ENCODE measurements around the gene STARD13. TPM values are rescaled to one million over a fixed set of nuclear protein-coding genes. Genes with fewer than 3 reads are reported as not detected.
A peak's percentile ranks its signal among the peaks of the same experiment; 100 is the strongest.

The STARD13 gene
- total RNA-seq, 1 experiment from 2014 or later = 2.1 TPM

- Histone ChIP-seq H3K9me3 (ENCODE audit: control insufficient read depth, low read depth, low read length) (no peaks in the 10 kb centered on the region), H2BK15ac (ENCODE audit: low read depth, low read length) (no peak overlapping the region), H3K18ac (ENCODE audit: insufficient read length, low read depth, low read length) (no peak overlapping the region), H2BK20ac (ENCODE audit: low read depth, low read length, poor library complexity, severe bottlenecking) (no peak overlapping the region), H3K4ac (ENCODE audit: low read depth, low read length) (no peak overlapping the region), H3K79me2 (ENCODE audit: insufficient read depth, low read length) (no peaks in the 10 kb centered on the region), H4K5ac (ENCODE audit: insufficient read length, low read depth, low read length) (no peak overlapping the region), H2BK120ac (ENCODE audit: low read depth, low read length, poor library complexity, severe bottlenecking) (no peak overlapping the region), H3K9ac (ENCODE audit: extremely low read depth, insufficient read length, low read length) (no peak overlapping the region), H4K8ac (replicated peaks; ENCODE audit: insufficient read length, low read depth, low read length) (no peak overlapping the region), H2AFZ (ENCODE audit: low read length) (no peak overlapping the region), H4K91ac (ENCODE audit: insufficient read length, low read depth, low read length) (no peak overlapping the region), H3K79me1 (ENCODE audit: insufficient read depth, low read depth, low read length, poor library complexity, severe bottlenecking) (no peaks in the 10 kb centered on the region), H2AK5ac (ENCODE audit: insufficient read length, low read length) (no peak overlapping the region), H3T11ph (ENCODE audit: low read length) (no peak overlapping the region), H3K4me2 (ENCODE audit: insufficient read depth, insufficient read length, low read length) (no peak overlapping the region), H3K27me3 (ENCODE audit: insufficient read depth, low read length) (0 out of 2 replicates have a peak, but pooled peaks cover 2% of the 10 kb centered on the region), H3K14ac (ENCODE audit: insufficient read depth, low read length) (no peak overlapping the region), H3K56ac (ENCODE audit: insufficient read length, low read depth, low read length) (no peak overlapping the region), H3K23ac (ENCODE audit: insufficient read length, low read depth, low read length) (no peak overlapping the region), H3K23me2 (ENCODE audit: insufficient read length, low read depth, low read length, poor library complexity, severe bottlenecking) (no peaks in the 10 kb centered on the region), H2BK12ac (ENCODE audit: insufficient read length, low read depth, low read length) (no peak overlapping the region), H3K27ac (ENCODE audit: insufficient read length, low read depth, low read length) (no peak overlapping the region), H2BK5ac (ENCODE audit: insufficient read length, low read length) (no peak overlapping the region), H3K4me1 (ENCODE audit: insufficient read depth, low read length) (no peaks in the 10 kb centered on the region), H4K20me1 (ENCODE audit: control insufficient read depth, insufficient read depth, insufficient read length) (no peaks in the 10 kb centered on the region)
- no peaks in the 10 kb centered on the region for H3K36me3 Mint-ChIP-seq (ENCODE audit: insufficient read depth in 1 of 3, low read depth in 3 of 3)
- no peak for DNase-seq
- H3K27ac Mint-ChIP-seq = 0 out of 7 replicates have a peak overlapping the region, but pooled peaks of 1 of the 3 experiments have one; percentile 37
- no peaks in the 10 kb centered on the region for H3K9me3 Mint-ChIP-seq
- H3K4me3 Mint-ChIP-seq = no peak overlapping the region
- TF ChIP-seq CTCF (conservative IDR thresholded peaks at IDR 0.05) = no peak
- no peaks in the 10 kb centered on the region for H3K27me3 Mint-ChIP-seq (ENCODE audit: low read depth)
- no peaks in the 10 kb centered on the region for H3K4me1 Mint-ChIP-seq
- no CpG with 5 or more reads among the region's 12 CpGs for WGBS (ENCODE audit: extremely low coverage, insufficient read length, low lambda C conversion rate)
Measured at GRCh38 chr13:33112766-33113165, 172.8 kb downstream of the STARD13 start.

Data from H9 (cell line).